Glutamatergic neuron (in vitro differentiated cells): Measurements from ENCODE around the gene CNTN1. TPM values are rescaled to one million over a fixed set of nuclear protein-coding genes. Genes with fewer than 3 reads are reported as not detected.
A peak's percentile ranks its signal among the peaks of the same experiment; 100 is the strongest.
"Not testable (repeated sequence)": the region's sequence is repeated elsewhere in the genome, so short reads cannot be mapped to it uniquely, and the experiment has no call there.

Experiments used
- DNase-seq: peaks from one replicate; pipeline ENCODE4 v3.0.0; 2022
- H3K27ac Mint-ChIP-seq: one replicate; pipeline ENCODE4 v1.8.0; 2020; ENCODE audit warnings: mild to moderate bottlenecking, mixed read lengths, inconsistent platforms; ENCODE audit not compliant: unreplicated experiment
- H3K27me3 Mint-ChIP-seq: one replicate; pipeline ENCODE4 v1.8.0; 2020; ENCODE audit warnings: mild to moderate bottlenecking, moderate library complexity, mixed read lengths, inconsistent platforms; ENCODE audit not compliant: unreplicated experiment
- H3K36me3 Mint-ChIP-seq: one replicate; pipeline ENCODE4 v1.8.0; 2020; ENCODE audit warnings: mild to moderate bottlenecking, mixed read lengths, inconsistent platforms; ENCODE audit not compliant: unreplicated experiment
- H3K4me1 Mint-ChIP-seq: one replicate; pipeline ENCODE4 v1.8.0; 2020; ENCODE audit warnings: mild to moderate bottlenecking, low read depth, mixed read lengths, inconsistent platforms; ENCODE audit not compliant: unreplicated experiment
- H3K4me3 Mint-ChIP-seq: one replicate; pipeline ENCODE4 v1.8.0; 2020; ENCODE audit warnings: mild to moderate bottlenecking, mixed read lengths, inconsistent platforms; ENCODE audit not compliant: unreplicated experiment
- H3K9me3 Mint-ChIP-seq: one replicate; pipeline ENCODE4 v1.8.0; 2020; ENCODE audit warnings: mild to moderate bottlenecking, moderate library complexity, mixed read lengths, inconsistent platforms; ENCODE audit not compliant: unreplicated experiment
- total RNA-seq: library from RNA; stranded (reverse); fragmentation: NEBNext Ultra II Directional; extraction: Animal tissue kit (Norgen Biotek cat#: 25700); gene quantifications from one replicate; pipeline ENCODE4 v1.2.1, GENCODE V29; 2021; ENCODE audit not compliant: unreplicated experiment
- TF ChIP-seq, protein P1 (sequence below): fragments of 200-600 bp; sonication (generic); IDR thresholded peaks from one replicate; pipeline ENCODE4 v1.5.0; 2021; ENCODE audit not compliant: partially characterized antibody, unreplicated experiment

Gene CNTN1
- total RNA-seq, 1 donor from 2014 or later: 81.4 TPM

DNA sequence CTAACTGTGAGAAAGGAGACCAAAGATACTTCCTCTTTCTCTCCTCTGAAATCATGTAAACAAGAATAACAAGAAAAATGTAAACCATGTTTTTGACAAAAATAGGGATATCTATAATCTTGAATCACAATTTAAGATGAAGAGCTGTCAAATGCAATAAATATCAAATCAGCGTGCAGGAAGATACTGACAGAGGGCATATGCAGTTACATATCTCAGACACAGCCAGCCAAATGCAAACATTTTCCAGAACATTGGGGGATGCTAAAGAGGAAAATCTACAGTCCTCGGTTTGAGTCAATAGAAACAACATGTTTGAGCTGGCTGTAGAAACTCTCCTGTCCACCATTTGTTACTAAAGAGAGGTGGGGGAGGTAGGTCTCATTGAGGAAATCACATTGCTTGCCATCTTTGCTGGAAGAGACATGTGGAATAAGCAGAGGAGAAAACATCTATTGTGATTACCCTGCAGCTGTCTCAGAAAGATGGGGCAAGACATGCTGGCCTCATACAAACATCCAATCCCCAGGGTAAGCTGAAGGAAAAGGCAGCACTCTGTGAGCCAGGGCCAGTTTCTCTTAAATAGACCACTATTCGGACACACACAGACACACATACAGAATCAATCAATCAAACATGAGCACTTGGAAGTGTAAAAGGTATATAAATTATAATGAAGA, 43.5 kb downstream of the CNTN1 start:
- H3K4me3 Mint-ChIP-seq: no peak overlapping the region
- H3K4me1 Mint-ChIP-seq: peaks cover 10% of the 10 kb centered on the region
- peak overlapping the region; percentile 72 for H3K27ac Mint-ChIP-seq
- peak; percentile 14 for DNase-seq
- no peaks in the 10 kb centered on the region for H3K27me3 Mint-ChIP-seq
- H3K36me3 Mint-ChIP-seq: peaks cover 2% of the 10 kb centered on the region
- TF ChIP-seq, protein P1, sequence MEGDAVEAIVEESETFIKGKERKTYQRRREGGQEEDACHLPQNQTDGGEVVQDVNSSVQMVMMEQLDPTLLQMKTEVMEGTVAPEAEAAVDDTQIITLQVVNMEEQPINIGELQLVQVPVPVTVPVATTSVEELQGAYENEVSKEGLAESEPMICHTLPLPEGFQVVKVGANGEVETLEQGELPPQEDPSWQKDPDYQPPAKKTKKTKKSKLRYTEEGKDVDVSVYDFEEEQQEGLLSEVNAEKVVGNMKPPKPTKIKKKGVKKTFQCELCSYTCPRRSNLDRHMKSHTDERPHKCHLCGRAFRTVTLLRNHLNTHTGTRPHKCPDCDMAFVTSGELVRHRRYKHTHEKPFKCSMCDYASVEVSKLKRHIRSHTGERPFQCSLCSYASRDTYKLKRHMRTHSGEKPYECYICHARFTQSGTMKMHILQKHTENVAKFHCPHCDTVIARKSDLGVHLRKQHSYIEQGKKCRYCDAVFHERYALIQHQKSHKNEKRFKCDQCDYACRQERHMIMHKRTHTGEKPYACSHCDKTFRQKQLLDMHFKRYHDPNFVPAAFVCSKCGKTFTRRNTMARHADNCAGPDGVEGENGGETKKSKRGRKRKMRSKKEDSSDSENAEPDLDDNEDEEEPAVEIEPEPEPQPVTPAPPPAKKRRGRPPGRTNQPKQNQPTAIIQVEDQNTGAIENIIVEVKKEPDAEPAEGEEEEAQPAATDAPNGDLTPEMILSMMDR: no peak
- no peaks in the 10 kb centered on the region for H3K9me3 Mint-ChIP-seq

DNA sequence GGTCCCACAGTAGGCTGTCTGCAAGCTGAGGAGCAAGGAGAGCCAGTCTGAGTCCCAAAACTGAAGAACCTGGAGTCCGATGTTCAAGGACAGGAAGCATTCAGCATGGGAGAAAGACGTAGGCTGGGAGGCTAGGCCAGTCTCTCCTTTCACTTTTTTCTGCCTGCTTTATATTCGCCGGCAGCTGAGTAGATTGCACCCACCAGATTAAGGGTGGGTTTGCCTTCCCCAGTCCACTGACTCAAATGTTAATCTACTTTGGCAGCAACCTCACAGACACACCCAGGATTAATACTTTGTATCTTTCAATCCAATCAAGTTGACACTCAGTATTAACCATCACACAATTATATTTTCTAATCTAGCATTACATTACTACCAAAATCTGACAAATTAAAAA, 45.2 kb downstream of the CNTN1 start:
- peaks cover 10% of the 10 kb centered on the region for H3K4me1 Mint-ChIP-seq
- H3K27ac Mint-ChIP-seq, H3K9me3 Mint-ChIP-seq, H3K4me3 Mint-ChIP-seq, DNase-seq, H3K27me3 Mint-ChIP-seq, H3K36me3 Mint-ChIP-seq: not testable (repeated sequence)

DNA sequence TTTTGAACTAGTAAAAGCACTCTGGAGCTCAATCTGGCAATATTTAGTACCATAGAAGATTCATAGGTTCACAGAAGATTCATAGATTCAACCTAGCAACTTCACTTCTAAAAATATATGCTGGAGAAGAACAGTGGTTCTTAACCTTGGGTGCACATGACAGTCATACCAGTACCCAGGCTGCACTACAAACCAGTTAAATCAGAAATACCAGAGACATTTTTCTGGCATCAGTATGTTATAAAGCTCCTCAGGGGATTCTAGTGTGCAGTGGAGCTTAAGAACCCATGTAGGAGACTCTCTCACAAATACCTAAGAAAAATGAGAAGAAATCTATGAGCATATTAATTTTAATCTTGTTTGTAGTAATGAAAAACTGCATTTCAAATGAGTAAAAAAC, 46.6 kb downstream of the CNTN1 start:
- H3K36me3 Mint-ChIP-seq: peaks cover 6% of the 10 kb centered on the region
- no peaks in the 10 kb centered on the region for H3K27me3 Mint-ChIP-seq
- no peak for DNase-seq
- no peaks in the 10 kb centered on the region for H3K9me3 Mint-ChIP-seq
- peaks cover 10% of the 10 kb centered on the region for H3K4me1 Mint-ChIP-seq
- no peak overlapping the region for H3K4me3 Mint-ChIP-seq
- no peak overlapping the region for H3K27ac Mint-ChIP-seq
- TF ChIP-seq, protein P1: no peak

DNA sequence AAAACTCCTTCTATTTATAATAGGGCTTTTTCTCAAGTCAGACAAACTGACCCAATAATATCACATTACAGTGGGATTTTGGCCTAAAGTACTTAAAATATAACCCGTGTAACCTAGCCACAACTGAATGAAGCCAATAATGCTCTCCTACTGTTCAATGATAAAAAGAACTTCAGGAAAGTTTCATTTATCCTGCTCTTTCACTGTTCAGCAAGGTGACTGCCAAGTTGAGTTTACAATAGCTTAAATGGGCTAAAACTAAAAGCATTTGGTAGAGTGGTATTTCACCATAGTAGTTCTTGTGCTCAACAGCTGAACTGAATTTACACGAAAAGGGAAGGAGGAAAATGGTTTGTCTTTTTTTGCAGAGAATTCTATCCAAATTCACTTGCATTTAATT, 49.8 kb downstream of the CNTN1 start:
- Mint-ChIP-seq H3K27me3 (no peaks in the 10 kb centered on the region), H3K36me3 (peaks cover 6% of the 10 kb centered on the region), H3K27ac (no peak overlapping the region), H3K4me1 (no peaks in the 10 kb centered on the region), H3K9me3 (no peaks in the 10 kb centered on the region), H3K4me3 (no peak overlapping the region)
- no peak for DNase-seq
- TF ChIP-seq, protein P1: no peak

DNA sequence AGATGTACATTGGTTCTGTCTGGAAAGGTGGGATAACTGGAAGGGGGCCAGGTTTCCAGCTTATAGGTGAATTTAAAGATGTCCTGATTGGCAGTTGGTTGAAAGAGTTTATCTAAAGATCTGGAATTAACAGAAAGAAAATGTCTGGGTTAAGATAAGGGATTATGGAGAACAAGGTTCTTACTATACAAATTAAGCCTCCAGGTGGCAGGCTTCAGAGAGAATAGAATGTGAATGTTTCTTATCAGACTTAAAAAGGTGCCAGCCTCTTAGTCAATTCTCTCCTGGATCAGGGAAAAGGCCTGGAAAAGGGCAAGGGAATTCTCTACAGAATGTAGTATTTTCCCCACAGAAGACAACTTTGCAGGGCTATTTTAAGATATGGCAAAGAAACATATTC, 53.1 kb downstream of the CNTN1 start:
- H3K4me3 Mint-ChIP-seq: no peak overlapping the region
- TF ChIP-seq, protein P1: no peak
- H3K36me3 Mint-ChIP-seq: peaks cover 6% of the 10 kb centered on the region
- H3K27ac Mint-ChIP-seq: no peak overlapping the region
- no peaks in the 10 kb centered on the region for H3K4me1 Mint-ChIP-seq
- no peaks in the 10 kb centered on the region for H3K9me3 Mint-ChIP-seq
- H3K27me3 Mint-ChIP-seq: no peaks in the 10 kb centered on the region
- no peak for DNase-seq
